ENCODE data around the gene UHRF1.
"Not testable (repeated sequence)": the region's sequence is repeated elsewhere in the genome, so short reads cannot be mapped to it uniquely, and the experiment has no call there.

Gene UHRF1

DNA sequence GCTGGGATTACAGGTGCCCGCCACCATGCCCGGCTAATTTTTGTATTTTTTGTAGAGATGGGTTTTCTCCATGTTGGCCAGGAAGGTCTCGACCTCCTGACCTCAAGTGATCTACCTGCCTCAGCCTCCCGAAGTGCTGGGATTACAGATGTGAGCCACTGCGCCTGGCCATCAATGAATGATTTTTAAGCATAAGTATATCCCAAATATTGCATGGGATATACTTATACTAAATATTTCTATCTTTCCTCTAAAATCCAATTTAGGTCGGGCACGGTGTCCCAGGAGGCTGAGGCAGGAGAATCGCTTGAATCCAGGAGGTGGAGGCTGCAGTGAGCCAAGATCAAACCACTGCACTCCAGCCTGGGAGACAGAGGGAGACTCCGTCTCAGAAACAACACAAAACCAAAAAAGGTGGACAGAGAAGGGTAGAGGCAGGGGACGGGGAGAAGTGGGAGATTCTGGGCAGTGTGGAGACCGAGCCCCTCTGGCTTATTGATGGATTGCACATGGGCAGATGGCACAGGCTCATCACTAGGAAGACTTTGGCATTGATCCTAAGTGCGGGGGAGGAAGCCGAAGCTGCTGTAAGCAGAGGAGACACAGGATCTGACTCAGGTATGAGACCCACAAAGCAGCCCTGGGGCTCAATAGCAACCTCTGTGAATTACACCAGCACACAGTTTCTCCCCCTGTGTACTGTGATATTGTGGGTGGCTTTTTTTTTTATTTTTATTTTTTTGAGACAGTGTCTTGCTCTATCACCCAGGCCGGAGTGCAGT is 20.1 kb upstream of the UHRF1 start:
- no peak overlapping the region for H3K4me3 ChIP-seq (ENCODE audit: low read length)
- no peak for DNase-seq (ENCODE audit: low read depth)

DNA sequence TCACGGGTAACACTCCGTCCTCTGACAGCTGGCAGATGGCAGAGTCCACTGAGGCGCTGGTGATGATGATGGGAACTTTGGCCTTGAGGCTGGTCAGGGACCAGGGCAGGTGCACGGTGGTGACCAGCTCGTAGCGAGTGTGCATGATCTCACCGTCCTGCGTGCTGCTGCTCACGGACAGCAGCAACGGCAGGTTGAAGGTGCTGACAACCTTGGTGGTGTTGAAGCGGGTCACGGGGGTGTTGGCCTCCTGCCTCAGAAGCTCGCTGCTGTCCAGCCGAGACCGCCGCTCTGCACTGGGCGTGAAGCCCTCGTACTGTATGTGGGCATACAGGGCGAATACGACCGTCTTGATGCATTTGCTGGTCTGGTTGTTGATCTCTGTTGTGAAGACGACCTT is 18.2 kb upstream of the UHRF1 start:
- H3K4me3 ChIP-seq (ENCODE audit: low read length): no peak overlapping the region
- TF ChIP-seq, protein P1, sequence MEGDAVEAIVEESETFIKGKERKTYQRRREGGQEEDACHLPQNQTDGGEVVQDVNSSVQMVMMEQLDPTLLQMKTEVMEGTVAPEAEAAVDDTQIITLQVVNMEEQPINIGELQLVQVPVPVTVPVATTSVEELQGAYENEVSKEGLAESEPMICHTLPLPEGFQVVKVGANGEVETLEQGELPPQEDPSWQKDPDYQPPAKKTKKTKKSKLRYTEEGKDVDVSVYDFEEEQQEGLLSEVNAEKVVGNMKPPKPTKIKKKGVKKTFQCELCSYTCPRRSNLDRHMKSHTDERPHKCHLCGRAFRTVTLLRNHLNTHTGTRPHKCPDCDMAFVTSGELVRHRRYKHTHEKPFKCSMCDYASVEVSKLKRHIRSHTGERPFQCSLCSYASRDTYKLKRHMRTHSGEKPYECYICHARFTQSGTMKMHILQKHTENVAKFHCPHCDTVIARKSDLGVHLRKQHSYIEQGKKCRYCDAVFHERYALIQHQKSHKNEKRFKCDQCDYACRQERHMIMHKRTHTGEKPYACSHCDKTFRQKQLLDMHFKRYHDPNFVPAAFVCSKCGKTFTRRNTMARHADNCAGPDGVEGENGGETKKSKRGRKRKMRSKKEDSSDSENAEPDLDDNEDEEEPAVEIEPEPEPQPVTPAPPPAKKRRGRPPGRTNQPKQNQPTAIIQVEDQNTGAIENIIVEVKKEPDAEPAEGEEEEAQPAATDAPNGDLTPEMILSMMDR (conservative IDR thresholded peaks at IDR 0.05; ENCODE audit: low read depth, low read length): no peak
- DNase-seq (ENCODE audit: low read depth): no peak

More for the DNA sequence above, 20.1 kb upstream of the UHRF1 start:
- TF ChIP-seq, protein P1 (conservative IDR thresholded peaks at IDR 0.05; ENCODE audit: low read depth, low read length): no peak

DNA sequence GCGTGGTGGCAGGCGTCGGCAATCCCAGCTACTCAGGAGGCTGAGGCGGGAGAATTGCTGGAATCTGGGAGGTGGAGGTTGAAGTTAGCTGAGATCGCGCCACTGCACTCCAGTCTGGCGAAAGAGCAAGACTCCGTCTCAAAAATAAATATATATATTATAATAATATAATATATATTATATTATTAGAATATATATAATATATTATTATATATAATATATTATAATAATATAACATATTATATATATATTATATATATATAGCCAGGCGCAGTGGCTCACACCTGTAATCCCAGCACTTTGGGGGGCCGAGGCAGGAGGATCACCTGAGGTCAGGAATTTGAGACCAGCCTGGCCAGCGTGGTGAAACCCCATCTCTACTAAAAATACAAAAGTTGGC is 16.3 kb upstream of the UHRF1 start:
- DNase-seq (ENCODE audit: low read depth); H3K4me3 ChIP-seq (ENCODE audit: low read length): not testable (repeated sequence)

DNA sequence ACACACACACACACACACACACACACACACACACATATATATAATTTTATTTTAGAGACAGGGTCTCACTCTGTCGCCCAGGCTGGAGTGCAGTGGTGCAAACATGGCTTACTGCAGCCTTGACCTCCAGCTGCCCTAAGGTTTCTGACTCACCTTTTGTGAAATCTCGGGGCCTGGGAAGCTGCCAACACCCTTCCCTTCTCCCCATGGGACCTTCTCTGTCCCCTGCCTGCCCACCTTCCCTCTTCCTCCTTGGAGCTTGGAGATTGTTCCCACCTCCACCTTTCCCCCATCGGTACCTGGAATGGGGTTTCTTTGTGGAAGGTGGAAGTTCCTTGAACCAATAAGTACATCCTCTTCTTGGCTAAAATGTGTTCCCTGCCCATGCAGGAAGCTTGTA is 12.9 kb upstream of the UHRF1 start:
- DNase-seq (ENCODE audit: low read depth): no peak
- no peak overlapping the region for H3K4me3 ChIP-seq (ENCODE audit: low read length)

DNA sequence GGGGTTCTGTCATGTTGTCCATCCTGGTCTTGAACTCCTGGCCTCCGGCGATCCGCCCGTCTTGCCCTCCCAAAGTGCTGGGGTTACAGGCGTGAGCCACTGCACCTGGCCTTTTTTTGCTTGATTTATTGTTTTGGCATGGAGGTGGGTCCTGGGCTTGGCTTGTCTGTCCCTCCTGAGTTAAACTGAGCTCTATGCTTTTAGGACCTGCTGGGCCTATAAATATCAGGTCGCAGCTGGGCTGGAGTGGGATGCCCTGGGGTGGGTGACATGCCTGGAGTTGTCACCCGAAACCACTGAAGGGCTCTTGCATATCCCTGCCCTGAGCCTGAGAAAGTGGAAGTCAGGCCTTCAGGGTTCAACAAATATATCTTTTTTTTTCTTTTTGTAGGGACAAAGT is 12.2 kb upstream of the UHRF1 start:
- no peak for DNase-seq (ENCODE audit: low read depth)
- no peak overlapping the region for H3K4me3 ChIP-seq (ENCODE audit: low read length)
- TF ChIP-seq, protein P1 (conservative IDR thresholded peaks at IDR 0.05; ENCODE audit: low read depth, low read length): no peak

More for the DNA sequence above, 12.9 kb upstream of the UHRF1 start:
- TF ChIP-seq, protein P1 (conservative IDR thresholded peaks at IDR 0.05; ENCODE audit: low read depth, low read length): no peak

DNA sequence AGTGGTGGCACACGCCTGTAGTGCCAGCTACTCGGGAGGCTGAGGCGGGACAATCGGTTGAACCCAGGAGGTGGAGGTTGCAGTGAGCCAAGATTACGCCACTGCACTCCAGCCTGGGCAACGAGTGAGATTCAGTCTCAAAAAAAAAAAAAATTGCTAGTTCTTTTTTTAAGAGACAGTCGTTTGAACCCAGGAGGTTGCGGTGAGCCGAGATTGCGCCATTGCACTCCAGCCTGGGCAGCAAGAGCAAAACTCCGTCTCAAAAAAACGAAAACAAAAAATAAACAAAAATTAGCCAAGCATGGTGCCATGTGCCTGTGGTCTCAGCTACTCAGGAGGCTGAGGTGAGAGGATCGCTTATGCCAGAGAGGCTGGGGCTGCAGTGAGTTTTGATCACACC is 8.4 kb upstream of the UHRF1 start:
- not testable (repeated sequence) for H3K4me3 ChIP-seq (ENCODE audit: low read length); DNase-seq (ENCODE audit: low read depth)

DNA sequence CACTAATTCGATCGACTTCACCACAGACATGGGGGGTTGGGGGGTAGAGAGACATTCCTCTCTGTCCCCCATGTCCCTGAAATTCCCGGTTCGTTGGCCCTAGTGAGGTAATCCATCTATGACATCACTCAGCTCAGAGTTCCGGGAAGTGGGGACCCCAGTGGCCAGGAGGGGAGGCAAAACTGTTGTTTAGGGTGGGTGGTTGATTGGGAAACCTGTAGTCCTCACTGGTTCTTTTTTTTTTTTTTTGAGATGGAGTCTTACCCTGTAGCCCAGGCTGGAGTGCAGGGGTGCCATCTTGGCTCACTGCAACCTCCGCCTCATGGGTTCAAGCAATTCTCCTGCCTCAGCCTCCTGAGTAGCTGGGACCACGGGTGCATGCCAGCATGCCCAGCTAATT is 6.5 kb upstream of the UHRF1 start, which contains the start of gene ARRDC5:
TSS of gene ARRDC5 (minus strand) at position 101 of the 400 bp plus-strand sequence. CDS start at position 30, 71 bp downstream.
- TF ChIP-seq, protein P1 (conservative IDR thresholded peaks at IDR 0.05; ENCODE audit: low read depth, low read length): no peak
- DNase-seq (ENCODE audit: low read depth): no peak
- no peak within 1 kb of the TSS for H3K4me3 ChIP-seq (ENCODE audit: low read length)

DNA sequence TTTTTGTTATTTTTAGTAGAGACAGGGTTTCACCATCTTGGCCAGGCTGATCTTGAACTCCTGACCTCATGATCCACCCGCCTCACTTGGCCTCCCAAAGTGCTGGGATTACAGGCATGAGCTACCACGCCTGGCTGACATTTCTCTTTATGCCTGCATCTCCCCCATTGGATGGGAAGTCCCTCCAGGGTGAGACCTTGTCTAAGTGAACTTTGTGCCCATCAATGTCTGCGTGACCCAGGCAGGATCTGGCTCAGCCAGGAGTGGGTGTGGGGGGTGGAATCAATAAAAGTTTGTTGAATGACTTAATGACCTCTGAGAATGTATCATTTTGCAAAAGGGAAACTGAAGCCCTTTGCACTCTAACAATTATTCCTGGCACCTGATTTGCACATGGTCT is 4.8 kb upstream of the UHRF1 start:
- TF ChIP-seq, protein P1 (conservative IDR thresholded peaks at IDR 0.05; ENCODE audit: low read depth, low read length): no peak
- H3K4me3 ChIP-seq (ENCODE audit: low read length): no peak overlapping the region
- DNase-seq (ENCODE audit: low read depth): no peak
